NCI-H1092 treated with DMSO at 0.1 percent for 48 hours (cell line): ENCODE measurements around the gene MTHFR.
A peak's percentile ranks its signal among the peaks of the same experiment; 100 is the strongest.

Experiments used
- DNase-seq: peaks from one replicate; lab custom pipeline; 2025; lab: John Stamatoyannopoulos, UW

The MTHFR gene

GRCh38 chr1:11805422-11806306 lies at the start of gene MTHFR, which contains the start of gene CLCN6:
Gene MTHFR (minus strand): TSS chr1:11805964. CDS start chr1:11803116, 2,848 bp downstream.
Gene CLCN6 (plus strand): TSS chr1:11806191. CDS start chr1:11806263, 72 bp downstream.
- DNase-seq: peak; percentile 99

- DNase-seq: no peak
Measured at GRCh38 chr1:11855430-11855829, 49.7 kb upstream of the MTHFR start.

- no peak for DNase-seq
Measured at GRCh38 chr1:11854519-11854918, 48.8 kb upstream of the MTHFR start.

- DNase-seq: no peak
Measured at GRCh38 chr1:11851180-11851579, 45.4 kb upstream of the MTHFR start.

GRCh38 chr1:11850156-11850555 lies 44.4 kb upstream of the MTHFR start:
- DNase-seq: no peak

GRCh38 chr1:11848373-11848700 lies 42.6 kb upstream of the MTHFR start:
- no peak for DNase-seq

GRCh38 chr1:11847667-11848372 lies 42.1 kb upstream of the MTHFR start, which contains the start of gene NPPA:
Gene NPPA (minus strand): TSS chr1:11847783. CDS start chr1:11847684, 99 bp downstream.
- DNase-seq: peak; percentile 99

- DNase-seq: no peak
Measured at GRCh38 chr1:11845641-11846335, 40.0 kb upstream of the MTHFR start.

- DNase-seq: peak; percentile 56
Measured at GRCh38 chr1:11842154-11843041, 36.6 kb upstream of the MTHFR start.

GRCh38 chr1:11841245-11842153 lies 35.7 kb upstream of the MTHFR start:
- DNase-seq: peak; percentile 56

GRCh38 chr1:11839727-11840705 lies 34.3 kb upstream of the MTHFR start:
- DNase-seq: no peak

GRCh38 chr1:11838349-11839272 lies 32.8 kb upstream of the MTHFR start:
- peak; percentile 73 for DNase-seq

- DNase-seq: no peak
Measured at GRCh38 chr1:11837767-11838348, 32.1 kb upstream of the MTHFR start.

- DNase-seq: no peak
Measured at GRCh38 chr1:11836955-11837766, 31.4 kb upstream of the MTHFR start.

- DNase-seq: no peak
Measured at GRCh38 chr1:11835441-11836225, 29.9 kb upstream of the MTHFR start.

GRCh38 chr1:11833900-11834299 lies 28.1 kb upstream of the MTHFR start:
- DNase-seq: no peak
